ENCODE measurements around the gene PAPSS2. TPM values are rescaled to one million over a fixed set of nuclear protein-coding genes. Genes with fewer than 3 reads are reported as not detected.

PAPSS2 gene
- total RNA-seq, 1 experiment from 2014 or later = 14.6 TPM

DNA sequence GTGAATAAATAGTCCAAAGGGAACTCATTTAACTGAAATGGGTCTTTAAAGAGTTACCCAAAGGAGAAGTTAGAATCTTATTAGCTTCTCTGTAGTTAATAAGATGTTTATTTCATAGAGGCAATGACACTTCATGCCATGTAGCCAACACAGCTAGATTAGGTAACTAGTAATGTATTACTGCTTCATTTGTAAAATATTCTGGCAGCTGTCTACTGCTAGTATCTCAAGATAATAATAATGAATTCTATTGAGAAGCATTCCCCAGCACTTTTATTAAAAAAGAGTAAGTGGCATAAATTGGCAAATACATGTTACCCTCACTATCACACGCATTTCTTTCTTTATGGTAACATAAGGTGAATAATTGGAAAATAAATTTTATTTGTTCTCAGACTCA is 10.1 kb downstream of the PAPSS2 start:
- Histone ChIP-seq H3K4me1 (ENCODE audit: control insufficient read depth in 1 of 2, insufficient read depth in 2 of 2, low read length in 2 of 2) (no peaks in the 10 kb centered on the region), H3K4me3 (replicated peaks in 1 of 2; ENCODE audit: low read depth in 1 of 2, low read length in 2 of 2) (no peak overlapping the region), H3K27me3 (ENCODE audit: insufficient read depth, low read length) (no peaks in the 10 kb centered on the region), H3K36me3 (ENCODE audit: control insufficient read depth in 1 of 2, insufficient read depth in 2 of 2, low read length in 2 of 2) (no peaks in the 10 kb centered on the region), H3K79me2 (ENCODE audit: insufficient read depth, low read length) (no peaks in the 10 kb centered on the region), H2AFZ (ENCODE audit: low read depth, low read length, poor library complexity, severe bottlenecking) (no peak overlapping the region), H3K9me3 (ENCODE audit: control insufficient read depth in 1 of 2, insufficient read depth in 1 of 2, low read depth in 1 of 2, low read length in 2 of 2) (no peaks in the 10 kb centered on the region), H3K9me2 (ENCODE audit: insufficient read depth) (no peaks in the 10 kb centered on the region), H3K9ac (ENCODE audit: low read length) (no peak overlapping the region), H3K27ac (ENCODE audit: low read depth, low read length) (no peak overlapping the region), H3K4me2 (ENCODE audit: low read length) (no peak overlapping the region), H4K20me1 (ENCODE audit: insufficient read depth) (no peaks in the 10 kb centered on the region)
- ATAC-seq (no peak), DNase-seq (ENCODE audit: low read depth, low spot score) (no peak)
- TF ChIP-seq EGR1 (IDR thresholded peaks at IDR 0.05; ENCODE audit: low read depth) = no peak
- no peak for TF ChIP-seq YY1 (IDR thresholded peaks at IDR 0.05; ENCODE audit: extremely low read depth, insufficient replicate concordance, low read depth, low read length)
- intact Hi-C loops (cut with micrococcal nuclease) = no loop called here
- no TSS peak for BruUV-seq (replicated peaks)
- ChIA-PET POLR2A (no interaction called here), CTCF (no interaction called here), RAD21 (ENCODE audit: low non-redundant PET in 1 of 2, low total read pairs in 2 of 2, uncharacterized antibody in 2 of 2, unreplicated experiment in 2 of 2) (no interaction called here)

DNA sequence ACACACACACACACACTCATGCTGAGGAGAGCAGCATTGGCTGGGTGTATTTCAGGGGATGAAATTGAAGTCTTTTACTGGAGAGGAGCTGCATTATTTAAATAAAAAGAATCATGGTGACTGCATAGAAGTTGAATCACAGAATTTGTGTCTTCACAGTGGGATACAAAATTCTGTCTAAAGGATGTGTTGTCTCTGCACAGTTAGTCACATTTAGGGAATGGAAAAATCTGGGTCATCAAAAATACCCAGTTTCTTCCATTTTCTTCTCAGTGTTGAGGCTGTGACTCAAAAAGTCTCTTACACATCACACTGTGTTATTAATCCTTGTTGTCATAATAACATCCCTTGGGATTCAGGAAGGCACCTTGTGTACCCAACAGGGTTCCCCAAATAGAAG is 10.9 kb downstream of the PAPSS2 start:
- RAD21 ChIA-PET (ENCODE audit: low non-redundant PET in 1 of 2, low total read pairs in 2 of 2, uncharacterized antibody in 2 of 2, unreplicated experiment in 2 of 2) = no interaction called here
- Histone ChIP-seq H3K4me3 (replicated peaks in 1 of 2; ENCODE audit: low read depth in 1 of 2, low read length in 2 of 2) (no peak overlapping the region), H3K9me2 (ENCODE audit: insufficient read depth) (no peaks in the 10 kb centered on the region), H4K20me1 (ENCODE audit: insufficient read depth) (no peaks in the 10 kb centered on the region), H3K36me3 (ENCODE audit: control insufficient read depth in 1 of 2, insufficient read depth in 2 of 2, low read length in 2 of 2) (no peaks in the 10 kb centered on the region), H3K4me2 (ENCODE audit: low read length) (no peak overlapping the region), H3K4me1 (ENCODE audit: control insufficient read depth in 1 of 2, insufficient read depth in 2 of 2, low read length in 2 of 2) (peaks cover 0 to 3% of the 10 kb centered on the region in 2 experiments; a peak in 2 of 4 replicates), H3K9ac (ENCODE audit: low read length) (no peak overlapping the region), H3K27ac (ENCODE audit: low read depth, low read length) (no peak overlapping the region), H2AFZ (ENCODE audit: low read depth, low read length, poor library complexity, severe bottlenecking) (no peak overlapping the region), H3K9me3 (ENCODE audit: control insufficient read depth in 1 of 2, insufficient read depth in 1 of 2, low read depth in 1 of 2, low read length in 2 of 2) (no peaks in the 10 kb centered on the region), H3K27me3 (ENCODE audit: insufficient read depth, low read length) (no peaks in the 10 kb centered on the region), H3K79me2 (ENCODE audit: insufficient read depth, low read length) (no peaks in the 10 kb centered on the region)
- POLR2A ChIA-PET = no interaction called here
- DNase-seq (ENCODE audit: low read depth, low spot score) (no peak), ATAC-seq (no peak)
- no TSS peak for BruUV-seq (replicated peaks)
- intact Hi-C loops (cut with micrococcal nuclease) = no loop called here
- CTCF ChIA-PET = no interaction called here
- no peak for TF ChIP-seq RAD21 (IDR thresholded peaks at IDR 0.05; ENCODE audit: low read depth)
- TF ChIP-seq SRF (IDR thresholded peaks at IDR 0.05; ENCODE audit: low read depth) = no peak
- TF ChIP-seq EZH2phosphoT487 (IDR thresholded peaks at IDR 0.05; ENCODE audit: borderline replicate concordance) = no peak
- no peak for TF ChIP-seq JUND (IDR thresholded peaks at IDR 0.05)
- no peak for TF ChIP-seq CEBPB (IDR thresholded peaks at IDR 0.05; ENCODE audit: low read depth)
- TF ChIP-seq YY1 (IDR thresholded peaks at IDR 0.05; ENCODE audit: extremely low read depth, insufficient replicate concordance, low read depth, low read length) = no peak
- TF ChIP-seq, protein P1, sequence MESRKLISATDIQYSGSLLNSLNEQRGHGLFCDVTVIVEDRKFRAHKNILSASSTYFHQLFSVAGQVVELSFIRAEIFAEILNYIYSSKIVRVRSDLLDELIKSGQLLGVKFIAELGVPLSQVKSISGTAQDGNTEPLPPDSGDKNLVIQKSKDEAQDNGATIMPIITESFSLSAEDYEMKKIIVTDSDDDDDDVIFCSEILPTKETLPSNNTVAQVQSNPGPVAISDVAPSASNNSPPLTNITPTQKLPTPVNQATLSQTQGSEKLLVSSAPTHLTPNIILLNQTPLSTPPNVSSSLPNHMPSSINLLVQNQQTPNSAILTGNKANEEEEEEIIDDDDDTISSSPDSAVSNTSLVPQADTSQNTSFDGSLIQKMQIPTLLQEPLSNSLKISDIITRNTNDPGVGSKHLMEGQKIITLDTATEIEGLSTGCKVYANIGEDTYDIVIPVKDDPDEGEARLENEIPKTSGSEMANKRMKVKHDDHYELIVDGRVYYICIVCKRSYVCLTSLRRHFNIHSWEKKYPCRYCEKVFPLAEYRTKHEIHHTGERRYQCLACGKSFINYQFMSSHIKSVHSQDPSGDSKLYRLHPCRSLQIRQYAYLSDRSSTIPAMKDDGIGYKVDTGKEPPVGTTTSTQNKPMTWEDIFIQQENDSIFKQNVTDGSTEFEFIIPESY (IDR thresholded peaks at IDR 0.05; ENCODE audit: extremely low read depth, insufficient replicate concordance, low read length) = no peak
- TF ChIP-seq, protein P2, sequence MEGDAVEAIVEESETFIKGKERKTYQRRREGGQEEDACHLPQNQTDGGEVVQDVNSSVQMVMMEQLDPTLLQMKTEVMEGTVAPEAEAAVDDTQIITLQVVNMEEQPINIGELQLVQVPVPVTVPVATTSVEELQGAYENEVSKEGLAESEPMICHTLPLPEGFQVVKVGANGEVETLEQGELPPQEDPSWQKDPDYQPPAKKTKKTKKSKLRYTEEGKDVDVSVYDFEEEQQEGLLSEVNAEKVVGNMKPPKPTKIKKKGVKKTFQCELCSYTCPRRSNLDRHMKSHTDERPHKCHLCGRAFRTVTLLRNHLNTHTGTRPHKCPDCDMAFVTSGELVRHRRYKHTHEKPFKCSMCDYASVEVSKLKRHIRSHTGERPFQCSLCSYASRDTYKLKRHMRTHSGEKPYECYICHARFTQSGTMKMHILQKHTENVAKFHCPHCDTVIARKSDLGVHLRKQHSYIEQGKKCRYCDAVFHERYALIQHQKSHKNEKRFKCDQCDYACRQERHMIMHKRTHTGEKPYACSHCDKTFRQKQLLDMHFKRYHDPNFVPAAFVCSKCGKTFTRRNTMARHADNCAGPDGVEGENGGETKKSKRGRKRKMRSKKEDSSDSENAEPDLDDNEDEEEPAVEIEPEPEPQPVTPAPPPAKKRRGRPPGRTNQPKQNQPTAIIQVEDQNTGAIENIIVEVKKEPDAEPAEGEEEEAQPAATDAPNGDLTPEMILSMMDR (IDR thresholded peaks at IDR 0.05 in 2 of 3, conservative IDR thresholded peaks at IDR 0.05 in 1 of 3; ENCODE audit: borderline replicate concordance in 1 of 3, insufficient read depth in 1 of 3, low read depth in 2 of 3, low read length in 2 of 3) = no peak
- TF ChIP-seq, protein P3, sequence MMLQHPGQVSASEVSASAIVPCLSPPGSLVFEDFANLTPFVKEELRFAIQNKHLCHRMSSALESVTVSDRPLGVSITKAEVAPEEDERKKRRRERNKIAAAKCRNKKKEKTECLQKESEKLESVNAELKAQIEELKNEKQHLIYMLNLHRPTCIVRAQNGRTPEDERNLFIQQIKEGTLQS (IDR thresholded peaks at IDR 0.05) = no peak
- no peak for TF ChIP-seq POLR2AphosphoS5 (IDR thresholded peaks at IDR 0.05; ENCODE audit: low read depth, low read length)
- TF ChIP-seq ELF1 (IDR thresholded peaks at IDR 0.05; ENCODE audit: borderline replicate concordance, low read depth) = no peak
- TF ChIP-seq, protein P4, sequence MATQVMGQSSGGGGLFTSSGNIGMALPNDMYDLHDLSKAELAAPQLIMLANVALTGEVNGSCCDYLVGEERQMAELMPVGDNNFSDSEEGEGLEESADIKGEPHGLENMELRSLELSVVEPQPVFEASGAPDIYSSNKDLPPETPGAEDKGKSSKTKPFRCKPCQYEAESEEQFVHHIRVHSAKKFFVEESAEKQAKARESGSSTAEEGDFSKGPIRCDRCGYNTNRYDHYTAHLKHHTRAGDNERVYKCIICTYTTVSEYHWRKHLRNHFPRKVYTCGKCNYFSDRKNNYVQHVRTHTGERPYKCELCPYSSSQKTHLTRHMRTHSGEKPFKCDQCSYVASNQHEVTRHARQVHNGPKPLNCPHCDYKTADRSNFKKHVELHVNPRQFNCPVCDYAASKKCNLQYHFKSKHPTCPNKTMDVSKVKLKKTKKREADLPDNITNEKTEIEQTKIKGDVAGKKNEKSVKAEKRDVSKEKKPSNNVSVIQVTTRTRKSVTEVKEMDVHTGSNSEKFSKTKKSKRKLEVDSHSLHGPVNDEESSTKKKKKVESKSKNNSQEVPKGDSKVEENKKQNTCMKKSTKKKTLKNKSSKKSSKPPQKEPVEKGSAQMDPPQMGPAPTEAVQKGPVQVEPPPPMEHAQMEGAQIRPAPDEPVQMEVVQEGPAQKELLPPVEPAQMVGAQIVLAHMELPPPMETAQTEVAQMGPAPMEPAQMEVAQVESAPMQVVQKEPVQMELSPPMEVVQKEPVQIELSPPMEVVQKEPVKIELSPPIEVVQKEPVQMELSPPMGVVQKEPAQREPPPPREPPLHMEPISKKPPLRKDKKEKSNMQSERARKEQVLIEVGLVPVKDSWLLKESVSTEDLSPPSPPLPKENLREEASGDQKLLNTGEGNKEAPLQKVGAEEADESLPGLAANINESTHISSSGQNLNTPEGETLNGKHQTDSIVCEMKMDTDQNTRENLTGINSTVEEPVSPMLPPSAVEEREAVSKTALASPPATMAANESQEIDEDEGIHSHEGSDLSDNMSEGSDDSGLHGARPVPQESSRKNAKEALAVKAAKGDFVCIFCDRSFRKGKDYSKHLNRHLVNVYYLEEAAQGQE (IDR thresholded peaks at IDR 0.05; ENCODE audit: low read depth) = no peak
